Measurements from ENCODE around the gene ROM1.
"Not testable (repeated sequence)": the region's sequence is repeated elsewhere in the genome, so short reads cannot be mapped to it uniquely, and the experiment has no call there.

Gene ROM1

GRCh38 chr11:62650283-62650682 lies 37.2 kb downstream of the ROM1 start:
- not testable (repeated sequence) for DNase-seq

GRCh38 chr11:62652161-62653006 lies 39.3 kb downstream of the ROM1 start:
- no peak for DNase-seq

GRCh38 chr11:62654297-62654696 lies 41.2 kb downstream of the ROM1 start:
- DNase-seq = no peak

GRCh38 chr11:62656796-62657429 lies 43.9 kb downstream of the ROM1 start:
- DNase-seq = no peak

- DNase-seq = peak in 3 of 4 experiments; percentile 26 to 56 (median 42)
Observed at GRCh38 chr11:62664405-62665074, 51.5 kb downstream of the ROM1 start.

Measured in activated CD4-positive, CD25-positive, alpha-beta regulatory T cell (primary cell).